HEK293T (cell line): ENCODE data around the gene C3orf70.

ENCODE experiments used
- ARNT ChIP-seq: fragments of 450-650 bp; IDR thresholded peaks from 2 replicates; pipeline ENCODE4 v1.6.1; 2017; ENCODE audit warnings: mild to moderate bottlenecking
- HDGF ChIP-seq: fragments of 450-650 bp; IDR thresholded peaks from 2 replicates; pipeline ENCODE4 v1.6.1; 2017; ENCODE audit warnings: antibody characterized with exemption, borderline replicate concordance
- PKNOX1 ChIP-seq: fragments of 450-650 bp; IDR thresholded peaks from 2 replicates; pipeline ENCODE4 v1.6.1; 2016

- TF ChIP-seq ARNT (no peak), PKNOX1 (no peak), HDGF (no peak)
Measured at GRCh38 chr3:185200639-185201038, 47.8 kb upstream of the C3orf70 start.
